Neural progenitor cell (in vitro differentiated cells): ENCODE data around the gene RFX7. TPM values are rescaled to one million over a fixed set of nuclear protein-coding genes. Genes with fewer than 3 reads are reported as not detected.

Experiments used
- DNase-seq: peaks from one replicate; pipeline ENCODE4 v3.0.0-alpha.2; 2016; ENCODE audit warnings: low spot score
- H2AFZ ChIP-seq: fragments of 200-600 bp; sonication (generic); replicated peaks from 2 replicates; pipeline ENCODE4 v1.6.1; 2016; ENCODE audit warnings: antibody characterized with exemption
- H3F3A ChIP-seq: fragments of 200-600 bp; sonication (generic); 2 replicates; pipeline ENCODE4 v1.6.1; 2016; ENCODE audit warnings: antibody characterized with exemption, low read depth
- H3K27ac ChIP-seq: fragments of 200-600 bp; sonication (generic); 2 replicates; pipeline ENCODE4 v1.5.1; 2016; ENCODE audit warnings: mild to moderate bottlenecking
- H3K27me3 ChIP-seq: fragments of 200-600 bp; sonication (generic); 2 replicates; pipeline ENCODE4 v1.6.1; 2016; ENCODE audit warnings: mild to moderate bottlenecking, moderate library complexity
- H3K36me3 ChIP-seq: fragments of 200-600 bp; sonication (generic); 2 replicates; pipeline ENCODE4 v1.5.1; 2016
- H3K4me1 ChIP-seq: fragments of 200-600 bp; sonication (generic); 2 replicates; pipeline ENCODE4 v1.6.1; 2016; ENCODE audit warnings: mixed run types
- H3K4me2 ChIP-seq: fragments of 200-600 bp; sonication (generic); 2 replicates; pipeline ENCODE4 v1.6.1; 2016
- H3K4me3 ChIP-seq: fragments of 200-600 bp; sonication (generic); 2 replicates; pipeline ENCODE4 v1.5.1; 2016
- H3K79me2 ChIP-seq: fragments of 200-600 bp; sonication (generic); 2 replicates; pipeline ENCODE4 v1.6.1; 2016; ENCODE audit warnings: low read depth
- H3K9ac ChIP-seq: fragments of 200-600 bp; sonication (generic); 2 replicates; pipeline ENCODE4 v1.6.1; 2016
- H3K9me3 ChIP-seq: fragments of 200-600 bp; sonication (generic); 2 replicates; pipeline ENCODE4 v1.5.1; 2016; ENCODE audit warnings: low read depth
- H4K20me1 ChIP-seq: fragments of 200-600 bp; sonication (generic); 2 replicates; pipeline ENCODE4 v1.6.1; 2016; ENCODE audit warnings: low read depth
- H3K27ac Mint-ChIP-seq: 3 replicates; pipeline ENCODE4 v1.8.0; 2021; ENCODE audit warnings: mixed read lengths
- H3K27me3 Mint-ChIP-seq: 2 replicates; pipeline ENCODE4 v1.8.0; 2022; ENCODE audit warnings: low read depth, mild to moderate bottlenecking, inconsistent platforms, moderate library complexity, mixed read lengths; ENCODE audit not compliant: insufficient read depth
- H3K36me3 Mint-ChIP-seq: 3 replicates; pipeline ENCODE4 v1.8.0; 2021; ENCODE audit warnings: mixed read lengths
- H3K4me1 Mint-ChIP-seq: 3 replicates; pipeline ENCODE4 v1.8.0; 2021; ENCODE audit warnings: mixed read lengths
- H3K4me3 Mint-ChIP-seq: 3 replicates; pipeline ENCODE4 v1.8.0; 2021; ENCODE audit warnings: mild to moderate bottlenecking, moderate library complexity, mixed read lengths
- H3K9me3 Mint-ChIP-seq: 3 replicates; pipeline ENCODE4 v1.8.0; 2020; ENCODE audit warnings: mixed read lengths
- CTCF ChIP-seq: fragments of 200-600 bp; sonication (generic); IDR thresholded peaks from 2 replicates; pipeline ENCODE4 v1.5.1; 2017; ENCODE audit warnings: antibody characterized with exemption, mild to moderate bottlenecking
- EZH2 ChIP-seq: fragments of 200-600 bp; sonication (generic); IDR thresholded peaks from 2 replicates; pipeline ENCODE4 v1.6.1; 2017; ENCODE audit warnings: antibody characterized with exemption, mild to moderate bottlenecking, moderate library complexity
- EZH2phosphoT487 ChIP-seq: fragments of 200-600 bp; sonication (generic); IDR thresholded peaks from 2 replicates; pipeline ENCODE4 v1.6.1; 2017; ENCODE audit warnings: antibody characterized with exemption
- total RNA-seq: library from RNA; depleted of rRNA; stranded (reverse); fragments of >200 nt; gene quantifications from 2 replicates; pipeline ENCODE4 v1.2.3, GENCODE V29; 2015; ENCODE audit warnings: low replicate concordance

RFX7 gene
- total RNA-seq, 1 donor from 2014 or later, result 24.1 TPM

DNA sequence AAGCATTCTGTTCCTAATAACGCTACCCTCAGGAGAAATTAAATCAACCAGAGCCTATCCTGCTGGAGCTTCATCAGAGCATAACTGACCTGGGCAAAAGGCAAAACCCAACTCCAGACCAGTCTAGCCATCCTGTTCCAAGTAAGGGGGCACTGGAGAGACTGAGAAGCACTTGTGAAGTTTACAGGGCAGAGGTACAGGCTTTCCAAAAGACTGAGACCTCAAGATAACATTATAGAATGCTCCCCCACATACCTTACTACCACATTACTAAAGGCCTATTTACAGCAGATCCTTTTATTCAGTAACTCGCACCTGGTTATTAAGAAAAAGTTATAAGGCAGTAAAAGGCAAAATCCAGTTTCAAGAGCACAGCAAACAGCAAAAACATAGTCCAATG is 35.5 kb downstream of the RFX7 start:
- no peaks in the 10 kb centered on the region for H3K4me1 Mint-ChIP-seq
- Histone ChIP-seq H3K4me1 (peaks cover 8% of the 10 kb centered on the region), H4K20me1 (peaks cover 17% of the 10 kb centered on the region)

DNA sequence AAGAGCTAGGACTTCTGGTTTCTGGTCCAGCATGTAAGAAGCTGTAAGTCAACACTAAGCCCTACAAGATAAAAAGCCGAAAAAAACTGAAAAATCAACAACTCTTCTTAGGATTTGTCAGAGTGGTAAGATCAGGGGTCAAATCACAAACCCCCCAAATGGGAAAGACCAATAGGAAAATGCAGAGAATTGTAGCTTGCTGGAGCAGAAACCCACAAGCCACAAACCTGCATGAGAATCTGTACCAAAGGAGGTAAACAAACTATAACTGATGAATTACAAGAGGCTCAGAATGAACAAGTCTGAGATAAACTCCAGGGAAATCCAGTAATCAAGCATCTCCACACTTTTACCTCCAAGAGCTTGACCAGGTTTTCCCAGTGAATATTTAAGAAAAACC is 36.0 kb downstream of the RFX7 start:
- H3K27me3 Mint-ChIP-seq, result no peaks in the 10 kb centered on the region
- Histone ChIP-seq H3K4me2 (no peak overlapping the region), H3K79me2 (peaks cover 100% of the 10 kb centered on the region), H3K36me3 (peaks cover 21% of the 10 kb centered on the region), H2AFZ (no peak overlapping the region), H3K9ac (no peak overlapping the region), H3K27ac (no peak overlapping the region), H3K27me3 (no peaks in the 10 kb centered on the region), H4K20me1 (peaks cover 17% of the 10 kb centered on the region), H3F3A (no peaks in the 10 kb centered on the region), H3K4me3 (no peak overlapping the region), H3K9me3 (peaks cover 10% of the 10 kb centered on the region), H3K4me1 (peaks cover 8% of the 10 kb centered on the region)
- TF ChIP-seq EZH2phosphoT487, result no peak
- TF ChIP-seq CTCF, result no peak
- TF ChIP-seq EZH2, result no peak
- no peak overlapping the region for H3K4me3 Mint-ChIP-seq
- H3K36me3 Mint-ChIP-seq, result peaks cover 69% of the 10 kb centered on the region
- no peaks in the 10 kb centered on the region for H3K4me1 Mint-ChIP-seq
- peaks cover 72% of the 10 kb centered on the region for H3K9me3 Mint-ChIP-seq
- no peak overlapping the region for H3K27ac Mint-ChIP-seq
- DNase-seq, result no peak

More for the DNA sequence above, 35.5 kb downstream of the RFX7 start:
- H3K4me2 ChIP-seq, result no peak overlapping the region
- no peak overlapping the region for H3K4me3 ChIP-seq
- H3K27me3 ChIP-seq, result no peaks in the 10 kb centered on the region
- H3K36me3 Mint-ChIP-seq, result peaks cover 69% of the 10 kb centered on the region
- no peak for TF ChIP-seq CTCF
- no peak for TF ChIP-seq EZH2phosphoT487
- no peak for TF ChIP-seq EZH2
- H3K36me3 ChIP-seq, result peaks cover 21% of the 10 kb centered on the region
- no peak overlapping the region for H3K4me3 Mint-ChIP-seq
- H3F3A ChIP-seq, result no peaks in the 10 kb centered on the region
- H3K9me3 ChIP-seq, result peaks cover 10% of the 10 kb centered on the region
- peaks cover 100% of the 10 kb centered on the region for H3K79me2 ChIP-seq
- no peaks in the 10 kb centered on the region for H3K27me3 Mint-ChIP-seq
- H2AFZ ChIP-seq, result no peak overlapping the region
- peaks cover 72% of the 10 kb centered on the region for H3K9me3 Mint-ChIP-seq
- peak overlapping the region; percentile 68 for H3K27ac ChIP-seq
- no peak overlapping the region for H3K9ac ChIP-seq
- H3K27ac Mint-ChIP-seq, result no peak overlapping the region
- no peak for DNase-seq

DNA sequence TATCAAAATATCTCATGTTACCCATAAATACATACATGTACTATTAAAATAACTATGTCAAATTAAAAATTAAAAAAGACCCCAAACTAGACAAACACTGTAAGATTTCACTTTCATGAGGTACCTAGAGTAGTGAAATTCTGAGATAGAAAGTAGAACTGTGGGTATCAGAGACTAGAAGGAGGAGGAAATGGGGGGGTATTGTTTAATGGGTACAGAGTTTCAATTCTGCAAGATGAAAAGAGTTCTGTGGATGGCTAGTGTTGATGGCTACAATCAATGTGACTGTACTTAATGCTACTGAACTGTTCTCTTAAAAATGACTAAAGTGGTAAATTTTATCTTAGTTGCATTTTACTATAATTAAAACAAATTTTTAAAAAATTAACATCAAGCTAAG is 36.6 kb downstream of the RFX7 start:
- no peak overlapping the region for H3K27ac Mint-ChIP-seq
- Histone ChIP-seq H2AFZ (no peak overlapping the region), H4K20me1 (peaks cover 17% of the 10 kb centered on the region), H3K4me3 (no peak overlapping the region), H3K9me3 (peaks cover 10% of the 10 kb centered on the region), H3K27me3 (no peaks in the 10 kb centered on the region), H3K36me3 (peaks cover 15% of the 10 kb centered on the region), H3F3A (no peaks in the 10 kb centered on the region), H3K4me2 (no peak overlapping the region), H3K9ac (no peak overlapping the region), H3K79me2 (peaks cover 100% of the 10 kb centered on the region), H3K4me1 (peaks cover 8% of the 10 kb centered on the region), H3K27ac (no peak overlapping the region)
- H3K9me3 Mint-ChIP-seq, result peaks cover 71% of the 10 kb centered on the region
- no peak overlapping the region for H3K4me3 Mint-ChIP-seq
- no peaks in the 10 kb centered on the region for H3K27me3 Mint-ChIP-seq
- TF ChIP-seq EZH2 (no peak), EZH2phosphoT487 (no peak), CTCF (no peak)
- H3K36me3 Mint-ChIP-seq, result peaks cover 70% of the 10 kb centered on the region
- H3K4me1 Mint-ChIP-seq, result no peaks in the 10 kb centered on the region
- DNase-seq, result no peak
